Activated effector memory CD4-positive, alpha-beta T cell treated with anti-CD3 and anti-CD28 coated beads, Interleukin-2, amount 50 U/mL, for 16 hours (primary cell): ENCODE measurements around the gene ZAP70.
"Not testable (repeated sequence)": the region's sequence is repeated elsewhere in the genome, so short reads cannot be mapped to it uniquely, and the experiment has no call there.

Source experiments
- DNase-seq: peaks from one replicate; pipeline ENCODE4 v3.0.0-alpha.2; 2020

ZAP70 gene

DNA sequence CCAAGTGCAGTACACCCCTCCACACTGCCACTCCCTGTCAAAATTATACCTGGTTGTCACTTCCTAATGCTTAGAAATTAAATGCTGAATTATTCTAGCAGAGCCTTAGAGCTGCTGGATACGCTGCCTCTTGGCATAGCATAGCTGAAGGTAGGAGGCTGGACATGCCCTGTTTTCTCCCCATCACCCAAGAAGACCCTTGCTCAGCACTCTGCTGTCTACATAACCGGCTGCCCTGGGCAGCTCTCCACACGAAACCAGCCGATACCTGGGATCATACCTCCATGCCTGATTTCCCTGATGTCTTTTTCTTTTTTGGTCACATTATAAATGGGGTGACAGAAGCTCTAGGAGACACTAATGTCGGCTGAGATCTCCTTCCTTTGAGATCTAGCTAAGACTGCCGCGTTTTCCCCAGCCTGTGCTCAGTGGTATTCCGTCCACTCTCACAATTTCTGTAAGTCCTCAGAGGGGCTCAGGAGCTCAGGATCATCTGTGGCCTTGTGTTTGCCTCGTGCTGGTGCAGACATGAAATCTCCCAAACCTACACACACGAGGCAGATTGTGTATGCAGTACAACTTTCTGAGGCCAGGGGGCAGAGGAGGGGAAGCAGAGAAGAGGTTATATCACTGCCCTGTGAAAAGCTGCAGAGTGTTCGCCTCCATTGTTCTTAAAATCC, 13.5 kb upstream of the ZAP70 start:
- DNase-seq, result peak; percentile 82

DNA sequence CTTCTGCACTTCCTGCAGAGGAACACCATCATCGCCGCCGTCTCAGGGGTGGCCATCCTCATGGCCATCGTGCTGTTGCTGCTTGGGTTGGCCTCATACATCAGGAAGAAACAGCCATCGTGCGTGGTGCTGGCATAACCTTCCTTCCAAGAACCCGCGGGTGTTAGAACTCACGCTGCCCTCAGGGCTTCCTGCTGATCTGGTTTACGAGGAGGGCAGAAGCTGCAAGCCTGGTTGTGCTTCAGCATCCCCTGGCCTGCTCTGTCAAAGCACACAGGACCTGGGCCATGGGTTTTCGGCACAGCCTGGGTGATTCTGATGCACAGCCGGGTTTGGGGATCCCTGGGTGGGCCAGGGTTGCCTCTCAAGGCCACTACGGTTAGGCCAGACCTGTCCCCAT, 12.2 kb upstream of the ZAP70 start:
- DNase-seq, result no peak

DNA sequence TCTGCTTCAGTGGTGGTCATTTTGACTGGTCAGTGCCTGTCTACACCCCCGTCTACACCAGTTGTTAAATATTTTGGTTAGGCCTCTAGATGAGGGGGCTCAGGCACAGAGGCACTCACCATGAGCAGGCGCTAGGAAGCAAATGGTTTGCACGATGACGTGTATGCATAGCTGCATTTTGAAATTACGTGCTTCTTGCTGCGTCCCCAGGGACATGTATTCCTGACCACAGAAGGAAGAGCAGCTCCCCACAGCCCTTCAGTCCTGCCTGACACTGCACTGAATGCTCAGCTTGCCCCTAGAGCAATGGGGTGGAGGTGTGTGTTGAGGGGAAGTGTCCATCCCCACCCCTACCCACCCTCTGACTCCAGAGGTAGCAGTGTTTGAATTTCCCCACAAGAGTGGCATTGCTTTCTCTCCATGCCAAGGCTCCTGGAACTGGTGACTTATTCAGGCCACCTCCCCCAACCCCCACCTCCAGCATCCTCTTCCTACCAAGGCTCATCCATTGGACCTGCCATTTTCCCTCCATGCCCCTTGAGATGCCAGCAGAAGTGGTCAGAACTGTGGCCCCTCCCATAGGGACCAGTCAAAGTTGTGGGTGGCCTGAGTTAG, 11.4 kb upstream of the ZAP70 start:
- DNase-seq, result no peak

DNA sequence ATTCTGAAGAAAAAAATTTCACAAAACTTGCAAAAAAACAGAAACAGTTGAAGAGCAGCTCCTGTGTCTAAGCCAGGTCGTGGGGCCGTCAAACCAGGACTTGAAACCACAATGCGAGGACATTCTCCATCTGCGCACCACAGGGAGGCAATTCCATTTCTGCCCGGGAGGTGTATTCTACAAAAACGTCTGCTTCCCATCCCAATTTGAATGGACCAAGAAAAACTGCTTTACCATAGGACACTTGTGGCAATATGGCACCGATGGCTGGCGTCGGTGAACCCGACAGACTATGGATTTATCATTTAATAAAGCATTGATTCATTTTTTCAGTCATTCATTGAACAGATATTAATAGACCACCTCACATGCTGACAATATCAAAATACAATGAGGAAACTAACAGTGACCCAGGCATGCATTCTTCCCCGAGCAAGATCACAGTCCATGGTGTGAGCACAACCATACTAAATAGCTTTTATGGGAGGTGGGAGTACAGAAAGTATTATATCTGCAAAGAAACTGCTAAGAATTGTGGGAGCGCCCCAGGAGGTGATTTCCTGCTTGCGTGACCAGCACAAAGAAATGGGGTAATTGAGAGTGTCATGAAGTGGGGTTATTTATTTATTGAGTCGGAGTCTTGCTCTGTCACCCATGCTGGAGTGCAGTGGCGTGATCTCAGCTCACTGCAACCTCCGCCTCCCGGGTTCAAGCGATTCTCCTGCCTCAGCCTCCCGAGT, 10.5 kb upstream of the ZAP70 start:
- no peak for DNase-seq

DNA sequence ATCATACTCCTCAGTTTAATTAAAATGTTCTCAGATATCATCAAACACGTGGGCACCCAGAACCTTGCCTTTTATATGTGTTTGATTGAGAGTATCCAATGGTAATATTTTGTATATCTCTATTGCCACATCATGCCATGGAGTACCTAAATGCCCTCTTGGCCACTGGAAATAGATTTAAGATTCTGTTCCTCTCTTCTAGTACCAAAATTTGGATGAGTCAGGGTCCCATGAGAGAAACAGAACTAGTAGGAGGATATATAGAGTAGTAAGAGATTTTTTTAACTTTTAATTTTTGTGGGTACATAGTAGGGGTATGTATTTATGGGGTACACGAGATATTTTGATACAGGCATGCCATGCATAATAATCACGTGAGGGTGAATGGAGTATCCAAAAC, 9.6 kb upstream of the ZAP70 start:
- DNase-seq, result no peak

DNA sequence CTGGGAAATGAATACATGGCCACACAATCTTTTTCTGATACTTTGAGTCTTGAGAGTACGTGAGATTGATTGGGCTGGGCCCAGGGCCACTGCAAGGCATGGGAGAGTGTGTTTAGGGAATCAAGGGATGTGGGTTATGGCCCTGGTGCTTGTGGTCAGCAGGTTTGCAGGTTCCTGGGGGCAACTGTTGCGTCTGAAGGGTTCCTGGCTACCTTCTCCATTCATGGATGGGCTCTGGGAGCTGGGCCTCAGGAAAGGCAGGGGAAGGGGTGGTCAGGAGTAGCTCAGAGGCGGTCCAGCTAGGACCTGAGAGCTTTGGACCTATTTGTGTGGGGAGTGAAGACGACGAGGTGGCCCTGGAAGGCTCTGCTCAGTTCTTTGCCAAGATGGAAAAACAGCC, 8.4 kb upstream of the ZAP70 start:
- no peak for DNase-seq

DNA sequence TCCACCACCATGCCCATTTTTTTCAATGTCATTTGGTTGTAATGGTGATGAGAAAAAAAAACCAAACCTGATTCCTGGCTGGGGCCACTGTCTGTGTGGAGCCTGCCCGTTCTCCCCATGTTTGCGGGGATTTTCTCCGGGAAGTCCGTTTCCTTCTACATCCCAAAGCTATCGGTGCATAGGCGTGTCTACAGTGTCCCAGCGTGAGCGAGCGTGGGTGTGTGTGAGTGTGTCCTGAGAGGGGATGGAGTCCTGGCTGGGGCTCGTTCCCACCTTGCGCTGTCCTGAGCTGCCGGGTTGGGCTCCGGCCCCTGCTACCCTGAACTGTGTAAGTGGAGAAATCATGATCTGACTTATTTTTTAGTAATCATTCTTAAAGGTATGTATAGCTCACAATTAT, 7.3 kb upstream of the ZAP70 start:
- no peak for DNase-seq

DNA sequence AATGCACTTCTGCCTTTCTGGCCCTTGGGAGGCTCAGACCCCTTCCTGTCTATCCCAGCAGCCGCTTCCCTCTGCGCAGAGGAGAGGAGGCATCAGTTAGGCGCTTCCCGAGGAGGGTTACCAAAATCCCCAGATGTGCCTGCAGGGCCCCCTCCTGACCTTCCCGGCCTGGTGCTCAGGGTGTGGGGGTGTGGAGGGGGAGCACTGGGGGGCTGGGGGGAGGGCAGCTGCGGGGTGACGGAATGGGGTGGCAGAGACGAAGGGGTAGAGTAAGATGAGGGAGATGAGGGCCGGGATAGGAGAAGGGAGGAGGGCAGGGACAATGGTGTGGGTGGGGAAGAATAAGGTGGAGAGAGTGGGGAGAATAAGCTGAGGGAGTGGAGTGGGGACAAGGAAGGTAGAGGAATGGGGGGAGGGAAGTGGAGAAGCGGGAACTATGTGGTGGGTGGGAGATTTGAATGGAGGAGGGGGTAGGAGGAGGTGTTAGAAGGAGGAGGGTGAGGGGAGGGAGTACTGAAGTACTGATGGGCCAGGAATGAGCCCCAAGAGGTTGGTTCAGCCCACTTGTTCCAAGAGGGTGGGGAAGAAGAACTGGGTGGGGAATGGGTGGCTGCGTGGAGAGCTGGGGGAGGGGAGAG, 6.5 kb upstream of the ZAP70 start:
- no peak for DNase-seq

DNA sequence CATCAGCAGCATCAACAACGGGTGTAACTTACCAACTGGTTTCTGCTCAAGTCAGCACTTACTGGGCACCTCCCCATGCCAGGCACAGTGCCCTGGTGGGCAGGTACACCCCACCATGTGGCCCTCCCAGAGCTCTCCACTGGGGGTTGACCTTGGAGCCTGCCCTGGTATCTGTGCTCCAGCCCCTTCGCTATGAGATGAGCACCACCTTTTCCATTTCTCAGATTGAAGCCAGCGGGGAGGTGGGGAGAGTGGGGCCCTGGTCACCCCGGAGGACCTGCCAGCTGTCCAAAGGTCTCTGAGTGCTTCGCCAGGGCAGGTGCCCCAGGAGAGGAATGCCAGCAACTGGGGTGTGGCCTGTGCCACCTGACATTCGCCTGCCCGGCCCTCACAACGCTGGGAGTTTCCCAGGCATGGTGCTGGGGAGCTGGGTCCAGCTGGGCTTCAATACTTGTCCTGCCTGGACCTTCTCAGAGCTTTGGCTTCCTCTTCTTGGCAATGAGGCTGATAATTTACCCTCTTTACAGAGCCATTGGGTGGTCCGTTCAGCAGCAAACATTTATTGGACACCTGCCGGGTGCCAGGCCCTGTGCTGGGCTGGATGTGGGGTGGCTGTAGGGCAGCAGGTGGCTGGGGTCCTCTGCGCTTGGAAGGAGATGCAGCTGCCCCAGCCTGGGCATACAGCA, 5.9 kb upstream of the ZAP70 start:
- DNase-seq, result no peak

DNA sequence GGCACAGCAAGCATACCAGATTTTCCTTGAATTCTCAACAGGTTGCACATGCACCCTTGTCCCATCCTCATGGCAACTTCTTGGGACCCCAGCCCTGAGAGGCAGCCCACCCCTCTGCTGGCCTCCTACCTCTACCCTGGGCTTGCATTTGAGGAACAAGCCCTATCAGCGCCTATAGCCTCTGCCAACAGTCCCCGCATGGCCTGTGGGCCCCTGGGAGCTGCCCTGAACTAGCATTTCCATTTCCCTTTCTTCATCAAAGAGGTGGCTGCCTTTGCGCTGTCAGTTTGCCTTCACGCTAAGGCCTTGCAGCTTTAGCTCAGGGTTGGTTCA, 5.4 kb upstream of the ZAP70 start:
- no peak for DNase-seq

DNA sequence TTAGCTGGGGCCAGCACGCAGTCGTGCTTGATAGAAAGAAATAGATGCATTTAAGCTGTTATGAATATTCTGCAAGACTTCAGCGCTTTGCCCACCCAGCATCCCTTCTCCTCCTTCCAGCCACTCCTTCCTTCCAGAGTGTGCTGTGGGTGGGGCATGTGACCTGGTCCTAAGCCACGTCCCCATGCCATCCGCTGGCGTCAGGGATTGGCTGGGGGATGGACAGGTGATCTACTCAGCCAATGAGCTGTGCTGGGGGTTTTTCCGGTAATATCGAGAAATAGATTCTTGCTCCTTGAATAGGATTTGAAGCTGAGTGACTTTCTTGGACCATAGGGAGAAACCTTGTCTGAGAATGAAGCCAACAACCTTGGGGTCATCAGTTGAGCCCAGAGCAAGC, 4.8 kb upstream of the ZAP70 start:
- no peak for DNase-seq

DNA sequence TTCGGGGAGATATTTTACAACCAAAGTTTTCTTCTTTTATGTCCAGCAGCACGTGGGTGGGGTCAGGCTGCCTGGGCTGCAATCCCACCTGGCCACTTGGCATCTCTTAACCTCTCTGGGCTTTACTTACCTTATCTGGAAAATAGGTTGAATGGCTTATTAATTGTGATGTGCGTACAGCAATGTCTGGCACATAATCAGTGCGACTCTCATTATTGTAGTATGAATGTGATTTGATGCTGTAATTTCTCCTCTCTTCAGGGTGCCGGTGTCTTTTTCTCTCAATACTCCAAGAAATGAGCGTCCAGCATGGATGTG, 2.0 kb upstream of the ZAP70 start:
- no peak for DNase-seq

DNA sequence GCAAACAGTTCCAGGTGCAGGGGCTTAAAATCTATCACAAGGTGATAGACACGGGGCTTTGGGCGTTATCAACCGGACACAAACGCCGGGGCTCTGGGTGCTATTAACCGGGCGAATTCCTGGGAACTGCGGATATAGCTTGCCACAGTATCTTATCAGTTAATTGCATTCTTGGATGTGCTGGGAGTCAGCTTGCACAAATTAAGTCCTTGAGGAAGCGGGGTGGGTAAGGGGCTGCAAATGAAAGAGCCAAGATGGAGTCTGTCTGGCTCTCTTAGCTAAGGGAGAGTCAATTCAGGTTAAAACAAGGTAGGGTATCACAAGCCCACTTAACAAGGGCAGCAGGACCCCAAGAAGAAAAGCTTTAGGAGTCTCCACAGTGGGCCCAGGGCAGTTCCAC, 1.2 kb upstream of the ZAP70 start:
- DNase-seq, result not testable (repeated sequence)

DNA sequence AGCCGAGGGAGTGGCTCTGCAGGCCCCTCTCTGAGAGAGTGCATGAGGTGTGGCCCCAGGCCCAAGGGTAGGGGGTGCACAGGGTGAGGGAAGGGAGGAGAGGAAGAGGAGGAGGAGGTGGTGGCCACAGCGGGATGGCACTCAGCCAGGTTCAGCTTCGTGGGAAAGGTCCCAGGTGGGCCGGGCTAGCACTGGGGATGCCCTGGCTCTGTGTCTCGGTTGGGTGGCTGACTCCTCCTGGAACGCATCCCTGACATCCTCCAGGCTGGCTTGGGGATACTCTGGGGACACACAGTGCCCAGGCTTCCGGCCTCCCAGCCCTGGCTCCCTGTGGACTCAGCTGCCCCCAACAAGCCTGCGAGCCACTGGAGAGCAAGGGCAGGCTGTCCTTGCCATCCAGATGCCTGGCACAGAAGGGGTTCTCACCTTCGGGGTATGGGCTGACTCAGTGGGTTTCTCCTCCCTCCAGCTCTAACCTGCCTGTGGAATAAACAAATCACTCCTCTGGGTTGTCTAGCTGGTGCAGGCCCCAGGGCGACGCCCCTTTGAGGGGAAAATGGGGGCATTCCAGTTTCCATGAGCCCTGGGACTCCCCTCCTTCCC, 582 bp upstream of the ZAP70 start:
- DNase-seq, result peak; percentile 86

DNA sequence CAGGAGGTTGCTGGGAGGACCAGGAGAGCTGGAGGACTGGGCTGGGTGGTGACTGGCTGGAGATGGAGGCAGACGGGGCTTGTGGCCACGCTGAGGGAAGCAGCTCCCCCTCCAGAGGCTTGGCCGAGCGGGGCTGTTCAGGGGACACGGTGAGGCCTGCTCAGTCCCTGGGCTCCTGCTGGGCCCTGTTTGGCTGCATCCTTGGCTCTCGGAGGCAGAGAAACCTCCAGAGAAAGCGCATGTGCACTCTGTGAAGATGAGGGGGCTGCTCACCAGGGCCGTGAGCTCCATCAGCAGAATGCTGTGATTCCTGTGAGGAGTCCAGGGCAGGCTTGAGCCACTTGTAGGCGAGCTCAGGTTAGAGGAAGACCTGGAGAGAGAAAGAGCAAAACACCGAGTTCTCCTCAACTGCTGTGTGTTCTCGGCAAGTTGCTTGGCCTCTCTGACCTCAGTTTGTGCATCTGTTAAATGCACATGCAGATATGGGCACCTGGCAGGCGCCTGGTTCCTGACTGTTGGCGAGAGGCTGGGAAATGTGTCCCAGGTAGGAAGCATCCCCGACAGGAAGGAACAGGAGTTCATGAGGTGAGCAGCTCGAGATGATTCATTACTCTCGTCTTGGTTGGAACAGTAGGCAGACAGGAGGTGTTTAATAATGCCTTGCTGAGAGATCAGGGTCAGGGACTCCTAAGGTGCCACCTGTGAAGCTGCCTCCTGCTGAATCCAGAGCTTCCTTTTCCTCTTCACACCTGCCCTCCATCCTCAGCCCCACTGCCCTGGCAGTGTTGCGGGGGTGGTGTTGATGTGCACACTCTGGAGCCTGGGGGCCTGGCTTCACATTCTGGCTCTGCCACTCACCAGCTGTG, 941 bp downstream of the ZAP70 start:
- DNase-seq, result peak; percentile 72

DNA sequence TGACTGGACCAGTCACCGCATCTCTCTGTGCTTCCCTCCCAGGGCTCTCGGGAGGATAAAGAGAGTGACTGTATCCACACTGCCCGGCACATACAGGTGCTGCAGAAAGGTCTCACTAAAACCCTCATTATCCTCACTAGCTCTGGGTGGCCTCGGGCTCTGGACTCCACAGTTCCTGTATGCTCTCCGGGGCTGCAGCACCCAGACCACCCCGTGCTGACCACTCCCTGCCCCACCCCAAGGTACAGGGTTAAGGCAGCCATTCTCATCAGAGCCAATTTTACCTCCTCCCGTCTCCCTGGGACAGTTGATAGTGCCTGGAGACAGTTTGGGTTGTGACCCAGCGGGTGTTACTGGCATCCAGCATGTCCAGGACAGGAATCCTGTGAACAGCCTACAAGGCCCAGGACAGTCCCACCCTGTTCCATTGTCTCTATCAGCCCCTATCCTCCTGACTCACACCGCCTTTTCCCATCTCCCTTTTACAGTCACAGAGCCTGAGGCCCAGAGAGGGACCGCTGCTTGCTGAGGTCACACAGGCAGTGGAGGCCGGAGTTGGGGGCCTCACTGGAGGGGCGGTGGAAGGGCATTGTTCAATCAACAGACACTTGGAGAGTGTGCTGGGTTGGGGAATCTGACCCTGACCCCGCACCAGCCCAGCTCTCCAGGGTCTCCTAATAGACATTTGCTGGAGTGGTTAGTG, 1.7 kb downstream of the ZAP70 start:
- peak; percentile 62 for DNase-seq

DNA sequence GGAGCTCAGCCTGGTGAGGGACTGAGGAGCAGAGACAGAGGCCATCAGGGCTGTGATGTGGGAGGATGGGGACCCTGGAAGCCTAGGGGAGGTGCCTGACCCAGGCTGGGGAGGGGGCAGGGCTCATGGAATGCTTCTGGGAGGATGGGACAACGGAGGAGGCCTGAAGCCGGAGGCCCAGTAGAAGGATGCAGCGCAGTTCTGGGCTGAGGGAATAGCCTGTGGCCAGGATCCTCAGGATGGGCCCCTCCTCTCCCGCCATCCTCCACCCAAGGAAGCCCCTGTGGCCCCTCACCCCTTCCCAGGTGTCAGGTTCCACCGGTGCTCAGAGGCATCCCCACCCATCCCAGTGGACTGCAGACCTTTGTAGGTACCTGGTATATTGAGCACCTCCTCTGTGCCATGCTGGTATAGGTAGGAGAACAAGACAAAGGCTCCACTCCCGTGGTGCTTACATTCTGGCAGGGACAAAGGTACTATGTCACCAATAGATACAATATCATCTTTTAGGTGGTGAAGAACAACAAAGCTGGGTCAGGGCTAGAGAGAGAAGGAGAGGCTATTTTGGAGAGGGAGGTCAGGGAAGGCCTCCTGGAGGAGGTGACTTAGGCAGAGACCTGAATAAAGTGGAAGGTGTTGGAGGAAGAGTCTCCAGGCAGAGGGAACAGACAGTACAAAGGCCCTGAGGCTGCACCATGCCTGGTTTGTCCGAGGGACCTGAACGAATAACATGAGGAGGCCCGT, 2.7 kb downstream of the ZAP70 start:
- no peak for DNase-seq

DNA sequence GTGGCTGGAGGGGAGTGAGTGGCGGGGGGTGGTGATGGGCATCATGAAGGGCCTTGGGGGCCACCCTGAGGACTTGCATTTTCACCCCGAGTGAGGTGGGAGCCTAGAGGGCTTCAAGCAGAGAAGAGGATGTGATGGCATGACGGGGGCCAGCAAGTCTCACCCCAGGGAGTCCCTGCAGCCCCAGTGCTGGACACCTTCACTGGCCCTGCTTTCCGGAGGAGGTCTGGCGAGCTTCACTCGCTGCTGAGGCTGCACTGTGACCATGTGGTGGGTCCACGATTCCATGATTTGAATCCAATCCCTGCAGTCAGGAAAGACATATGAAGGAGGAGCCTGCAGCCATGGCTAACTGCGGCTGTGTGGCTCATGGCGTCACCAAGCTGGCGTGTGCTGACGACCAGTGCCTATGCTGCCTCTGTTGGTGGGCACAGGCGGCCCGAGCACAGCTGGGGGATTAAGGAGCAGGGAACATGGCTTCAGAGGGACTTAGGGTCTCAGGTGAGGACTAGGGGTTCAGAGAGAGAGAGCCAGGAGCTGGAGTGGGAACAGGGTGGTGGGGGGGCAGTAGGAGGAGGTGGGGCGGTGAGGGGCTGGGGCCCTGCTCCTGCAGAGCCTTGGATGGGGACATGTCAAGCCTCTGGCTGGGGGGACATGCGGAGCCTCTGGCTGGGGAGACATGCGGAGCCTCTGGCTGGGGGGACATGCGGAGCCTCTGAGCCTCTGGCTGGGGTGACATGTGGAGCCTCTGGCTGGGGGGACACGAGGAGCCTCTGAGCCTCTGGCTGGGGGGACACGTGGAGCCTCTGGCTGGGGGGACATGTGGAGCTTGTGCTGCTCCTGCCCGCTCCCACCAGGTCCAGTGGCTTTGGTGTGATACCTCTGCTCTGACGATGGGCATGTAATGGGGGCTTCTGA, 3.6 kb downstream of the ZAP70 start:
- DNase-seq, result peak; percentile 62

DNA sequence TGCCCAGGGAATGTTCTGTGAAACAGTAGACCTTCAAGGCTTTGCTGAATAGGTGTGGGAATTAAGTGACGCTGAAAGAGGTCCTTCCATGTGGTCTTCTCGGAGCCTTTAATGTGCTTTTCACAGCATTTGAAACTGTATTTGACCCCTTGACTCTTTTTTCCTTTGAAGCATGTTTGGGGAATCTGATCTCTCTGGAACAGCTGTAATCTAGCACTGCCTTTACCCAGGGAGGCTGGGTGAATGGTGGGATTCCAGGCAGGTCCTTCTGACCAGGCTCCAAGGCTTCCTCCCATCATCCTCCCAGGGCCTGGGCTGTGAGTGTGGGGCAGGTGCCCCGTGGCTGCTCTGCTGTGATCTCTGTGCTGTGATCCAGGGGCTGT, 4.2 kb downstream of the ZAP70 start:
- DNase-seq, result no peak
